Astrocyte (in vitro differentiated cells and primary cell): Measurements from ENCODE around the gene USP49. TPM values are rescaled to one million over a fixed set of nuclear protein-coding genes. Genes with fewer than 3 reads are reported as not detected.

Experiments used
- DNase-seq: peaks from one replicate; pipeline ENCODE4 v3.0.0-alpha.2; 2010; ENCODE audit warnings: low read depth
- FAIRE-seq: peaks from 2 replicates; lab custom pipeline; 2011; peaks lifted over from hg19 to GRCh38; lab: Jason Lieb, UNC
- H2AFZ ChIP-seq: 2 replicates; pipeline ENCODE4 v1.6.0; 2012; ENCODE audit warnings: low read depth, low read length, inconsistent platforms
- H3K27ac ChIP-seq: 2 replicates; pipeline ENCODE4 v1.5.1; 2011; ENCODE audit warnings: low read depth, low read length, inconsistent platforms
- H3K27me3 ChIP-seq: 2 replicates; pipeline ENCODE4 v1.6.0; 2011; ENCODE audit warnings: low read length, inconsistent platforms; ENCODE audit not compliant: insufficient read depth
- H3K36me3 ChIP-seq: 2 replicates; pipeline ENCODE4 v1.5.1; 2011; ENCODE audit warnings: low read length, inconsistent platforms; ENCODE audit not compliant: insufficient read depth
- H3K4me1 ChIP-seq: 2 replicates; pipeline ENCODE4 v1.5.1; 2011; ENCODE audit warnings: low read length, inconsistent platforms; ENCODE audit not compliant: insufficient read depth
- H3K4me2 ChIP-seq: 2 replicates; pipeline ENCODE4 v1.6.0; 2012; ENCODE audit warnings: low read length, inconsistent platforms
- H3K4me3 ChIP-seq: 2 replicates; pipeline ENCODE4 v1.5.1; 2011; ENCODE audit warnings: low read depth, mild to moderate bottlenecking, low read length, inconsistent platforms; ENCODE audit not compliant: insufficient read depth
- H3K79me2 ChIP-seq: 2 replicates; pipeline ENCODE4 v1.6.0; 2012; ENCODE audit warnings: mild to moderate bottlenecking, low read length, inconsistent platforms; ENCODE audit not compliant: insufficient read depth
- H3K9ac ChIP-seq: 2 replicates; pipeline ENCODE4 v1.6.0; 2012; ENCODE audit warnings: mild to moderate bottlenecking, low read length, inconsistent platforms
- H3K9me3 ChIP-seq: 2 replicates; pipeline ENCODE4 v1.5.1; 2012; ENCODE audit warnings: low read depth, mild to moderate bottlenecking, low read length, inconsistent platforms; ENCODE audit not compliant: insufficient read depth
- H4K20me1 ChIP-seq: 2 replicates; pipeline ENCODE4 v1.6.0; 2012; ENCODE audit warnings: low read length, inconsistent platforms; ENCODE audit not compliant: insufficient read depth
- H3K27ac Mint-ChIP-seq: one replicate; pipeline ENCODE4 v1.8.0; 2021; ENCODE audit warnings: mild to moderate bottlenecking, mixed read lengths; ENCODE audit not compliant: unreplicated experiment
- H3K27me3 Mint-ChIP-seq: one replicate; pipeline ENCODE4 v1.8.0; 2021; ENCODE audit warnings: low read depth, mixed read lengths; ENCODE audit not compliant: unreplicated experiment
- H3K36me3 Mint-ChIP-seq: one replicate; pipeline ENCODE4 v1.8.0; 2021; ENCODE audit warnings: low read depth, mixed read lengths; ENCODE audit not compliant: unreplicated experiment
- H3K4me1 Mint-ChIP-seq: one replicate; pipeline ENCODE4 v1.8.0; 2021; ENCODE audit warnings: low read depth, mixed read lengths; ENCODE audit not compliant: unreplicated experiment
- H3K4me3 Mint-ChIP-seq: one replicate; pipeline ENCODE4 v1.8.0; 2021; ENCODE audit warnings: mild to moderate bottlenecking, moderate library complexity, mixed read lengths; ENCODE audit not compliant: unreplicated experiment
- H3K9me3 Mint-ChIP-seq: one replicate; pipeline ENCODE4 v1.8.0; 2021; ENCODE audit warnings: mild to moderate bottlenecking, mixed read lengths; ENCODE audit not compliant: unreplicated experiment
- CTCF ChIP-seq: IDR thresholded peaks from 2 replicates; pipeline ENCODE4 v1.5.1; 2011; ENCODE audit warnings: low read depth, mild to moderate bottlenecking, inconsistent platforms, low read length, moderate library complexity; ENCODE audit not compliant: insufficient read depth
- EZH2 ChIP-seq: IDR thresholded peaks from 2 replicates; pipeline ENCODE4 v1.6.1; 2012; ENCODE audit warnings: mild to moderate bottlenecking, low read length, inconsistent platforms; ENCODE audit not compliant: insufficient read depth
- total RNA-seq: library from RNA; stranded (reverse); gene quantifications from 2 replicates; pipeline ENCODE4 v1.2.1, GENCODE V29; 2021

USP49 gene
- total RNA-seq, 1 donor from 2014 or later, result 5.5 TPM

DNA sequence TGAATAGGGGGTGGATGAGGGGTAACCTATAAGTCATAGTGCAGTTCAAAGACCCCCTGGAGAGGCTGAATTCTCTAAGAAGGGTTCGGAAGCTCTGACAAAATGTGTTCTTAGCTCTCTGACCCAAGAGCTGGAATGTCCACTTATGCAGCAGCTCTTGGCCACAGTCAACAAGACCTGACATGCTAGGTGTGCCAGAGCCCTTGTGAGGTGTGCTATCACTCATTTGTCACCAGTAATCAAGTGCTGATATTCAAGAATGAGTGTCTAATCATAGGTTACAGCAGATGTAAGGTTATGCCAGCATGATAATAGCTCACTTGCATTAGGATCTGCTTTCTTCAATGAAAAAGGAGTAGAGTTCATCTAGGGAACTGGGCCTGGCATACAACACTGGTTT lies 79.6 kb downstream of the USP49 start:
- peak overlapping the region; percentile 73 for H3K27ac Mint-ChIP-seq
- H3K9ac ChIP-seq, result no peak overlapping the region
- no peaks in the 10 kb centered on the region for H3K36me3 ChIP-seq
- no peak for FAIRE-seq
- no peaks in the 10 kb centered on the region for H3K27me3 ChIP-seq
- H3K9me3 ChIP-seq, result no peaks in the 10 kb centered on the region
- H3K36me3 Mint-ChIP-seq, result peaks cover 5% of the 10 kb centered on the region
- TF ChIP-seq EZH2 (no peak), CTCF (no peak)
- no peaks in the 10 kb centered on the region for H3K27me3 Mint-ChIP-seq
- H3K79me2 ChIP-seq, result no peaks in the 10 kb centered on the region
- no peak for DNase-seq
- H3K4me1 Mint-ChIP-seq, result peaks cover 14% of the 10 kb centered on the region
- no peaks in the 10 kb centered on the region for H3K9me3 Mint-ChIP-seq
- no peak overlapping the region for H3K4me2 ChIP-seq
- no peaks in the 10 kb centered on the region for H3K4me1 ChIP-seq
- no peak overlapping the region for H3K4me3 ChIP-seq
- H2AFZ ChIP-seq, result no peak overlapping the region
- no peak overlapping the region for H3K27ac ChIP-seq
- no peak overlapping the region for H3K4me3 Mint-ChIP-seq
- no peaks in the 10 kb centered on the region for H4K20me1 ChIP-seq

DNA sequence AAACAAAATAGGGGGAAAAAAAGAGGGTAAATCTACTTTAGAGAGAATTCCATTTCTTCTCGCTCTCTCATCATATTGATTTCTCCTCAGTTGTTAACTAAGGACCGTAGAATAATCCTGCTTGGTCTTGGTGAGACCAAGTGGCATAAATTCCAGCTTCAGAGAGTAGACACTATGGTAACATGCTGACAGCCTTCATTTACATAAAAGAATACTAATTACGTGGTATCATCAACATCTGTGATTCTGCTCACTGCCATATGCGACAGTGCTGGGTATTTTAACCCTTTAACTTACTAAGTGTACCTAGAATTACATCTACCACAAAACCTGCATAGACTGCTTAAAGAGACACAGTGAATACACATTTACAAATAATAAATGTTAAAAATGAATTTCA lies 80.5 kb downstream of the USP49 start:
- no peak for DNase-seq
- Histone ChIP-seq H3K4me2 (no peak overlapping the region), H2AFZ (no peak overlapping the region), H3K9ac (no peak overlapping the region), H3K9me3 (no peaks in the 10 kb centered on the region), H3K27me3 (no peaks in the 10 kb centered on the region), H4K20me1 (no peaks in the 10 kb centered on the region), H3K27ac (no peak overlapping the region), H3K4me1 (no peaks in the 10 kb centered on the region), H3K79me2 (no peaks in the 10 kb centered on the region), H3K4me3 (no peak overlapping the region), H3K36me3 (no peaks in the 10 kb centered on the region)
- no peak for FAIRE-seq
- Mint-ChIP-seq H3K4me3 (no peak overlapping the region), H3K27me3 (no peaks in the 10 kb centered on the region), H3K27ac (no peak overlapping the region), H3K9me3 (no peaks in the 10 kb centered on the region), H3K4me1 (peaks cover 14% of the 10 kb centered on the region), H3K36me3 (peaks cover 5% of the 10 kb centered on the region)
- TF ChIP-seq EZH2 (no peak), CTCF (no peak)

DNA sequence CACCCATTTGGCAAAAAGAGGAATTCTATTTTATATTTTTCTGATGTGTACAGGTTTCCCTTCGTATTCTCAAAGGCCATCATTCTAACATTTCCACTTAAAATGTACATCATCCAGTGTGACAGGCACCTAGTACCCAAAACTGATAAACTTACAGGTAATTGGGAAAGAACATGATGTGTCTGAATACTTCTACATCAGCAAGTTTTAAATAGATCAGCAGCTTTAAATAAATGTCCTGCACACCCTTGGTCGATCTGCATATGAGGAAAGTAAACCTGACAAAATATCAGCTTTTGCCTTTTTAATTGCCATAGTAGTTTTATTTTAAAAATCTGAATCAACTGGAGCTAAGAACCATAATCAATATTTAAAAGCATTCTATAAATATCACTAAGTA lies 81.2 kb downstream of the USP49 start:
- DNase-seq, result no peak
- no peaks in the 10 kb centered on the region for H3K4me1 ChIP-seq
- H3K9me3 Mint-ChIP-seq, result no peaks in the 10 kb centered on the region

More for the DNA sequence above, 81.2 kb downstream of the USP49 start:
- H3K27me3 ChIP-seq, result no peaks in the 10 kb centered on the region
- no peak overlapping the region for H3K4me3 ChIP-seq
- H3K27ac ChIP-seq, result no peak overlapping the region
- Mint-ChIP-seq H3K4me1 (peaks cover 14% of the 10 kb centered on the region), H3K36me3 (peaks cover 5% of the 10 kb centered on the region), H3K4me3 (no peak overlapping the region), H3K27me3 (no peaks in the 10 kb centered on the region), H3K27ac (no peak overlapping the region)
- TF ChIP-seq CTCF (no peak), EZH2 (no peak)
- no peak overlapping the region for H3K9ac ChIP-seq
- no peaks in the 10 kb centered on the region for H3K79me2 ChIP-seq
- no peak for FAIRE-seq
- H4K20me1 ChIP-seq, result no peaks in the 10 kb centered on the region
- no peaks in the 10 kb centered on the region for H3K9me3 ChIP-seq
- H2AFZ ChIP-seq, result no peak overlapping the region
- H3K4me2 ChIP-seq, result no peak overlapping the region
- H3K36me3 ChIP-seq, result no peaks in the 10 kb centered on the region
